LNCAP (cell line): Measurements from ENCODE around the gene MGARP.

ENCODE experiments used
- CTCF ChIP-seq: fragments of 450-650 bp; IDR thresholded peaks from 2 replicates; pipeline ENCODE4 v1.5.1; 2017; ENCODE audit warnings: mild to moderate bottlenecking

Gene MGARP

GRCh38 chr4:139300431-139301112, 20.5 kb upstream of the MGARP start:
- no peak for TF ChIP-seq CTCF

DNA sequence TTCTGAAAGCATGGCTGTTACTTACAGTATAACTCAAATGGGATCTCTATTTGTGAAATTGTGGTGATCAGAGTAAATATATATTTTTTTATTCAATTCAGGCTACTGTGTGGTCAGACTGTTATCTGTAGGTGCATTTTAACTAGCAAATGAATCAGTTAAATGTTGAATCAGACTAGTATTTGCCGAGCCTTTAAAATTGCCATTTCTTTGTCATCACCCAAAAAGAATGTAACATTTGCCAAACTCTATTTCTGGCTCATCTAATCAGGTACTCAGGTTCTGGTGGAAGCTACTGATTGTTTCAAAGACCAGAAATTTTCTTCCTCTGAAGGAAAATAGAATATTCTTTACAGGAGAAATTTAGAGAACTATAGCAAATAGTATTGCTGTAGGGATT, 19.5 kb upstream of the MGARP start:
- TF ChIP-seq CTCF = no peak

GRCh38 chr4:139297001-139297410, 17.0 kb upstream of the MGARP start:
- no peak for TF ChIP-seq CTCF

DNA sequence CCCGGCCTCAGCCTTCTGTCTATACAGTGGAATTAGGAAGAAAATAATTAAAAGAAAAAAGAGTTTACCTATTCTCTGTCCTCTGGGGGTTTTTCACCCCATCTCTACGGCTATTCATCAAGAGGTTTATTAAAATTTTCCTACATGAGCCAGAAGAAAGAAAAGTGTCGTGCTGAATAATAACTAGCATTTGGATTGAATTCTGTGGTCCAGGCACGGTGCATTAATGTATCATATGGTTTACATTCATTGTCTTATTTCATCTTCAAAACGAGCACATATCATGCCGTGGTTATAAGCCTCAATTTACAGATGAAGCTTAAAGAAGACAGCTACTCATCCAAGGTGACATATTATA, 15.9 kb upstream of the MGARP start:
- TF ChIP-seq CTCF = no peak

GRCh38 chr4:139295206-139295941, 15.3 kb upstream of the MGARP start:
- peak; percentile 79 for TF ChIP-seq CTCF

- TF ChIP-seq CTCF = no peak
These were observed 6.2 kb upstream of the MGARP start for GRCh38 chr4:139286186-139286698.

GRCh38 chr4:139282721-139283075, 2.7 kb upstream of the MGARP start:
- no peak for TF ChIP-seq CTCF
